CD4-positive, alpha-beta T cell (primary cell): Measurements from ENCODE around the gene ZBTB48. TPM values are rescaled to one million over a fixed set of nuclear protein-coding genes. Genes with fewer than 3 reads are reported as not detected.
"Not testable (repeated sequence)": the region's sequence is repeated elsewhere in the genome, so short reads cannot be mapped to it uniquely, and the experiment has no call there.

Experiments
- ATAC-seq: fragments of 200-7000 bp; cut with Tn5 transposase; one replicate; pipeline ENCODE4 v1.10.0; 2022; ENCODE audit warnings: mild to moderate bottlenecking; ENCODE audit not compliant: poor library complexity
- CTCF ChIA-PET: fragments of 350-600 bp; sonication (Branson Sonifier 250); formaldehyde crosslinking; loops from one replicate; lab custom pipeline; 2021; ENCODE audit warnings: antibody characterized with exemption, inconsistent platforms; lab: Charles Lee
- POLR2A ChIA-PET: fragments of 350-600 bp; sonication (Branson Sonifier 250); formaldehyde crosslinking; loops from one replicate; lab custom pipeline; 2021; ENCODE audit warnings: antibody characterized with exemption, inconsistent platforms; lab: Charles Lee
- DNase-seq, 14 experiments: peaks; one replicate each; pipeline ENCODE4 v3.0.0-alpha.2; 2013 to 2020; ENCODE audit warnings: mixed read lengths in 2 of 14
- H3K27ac ChIP-seq, 2 donors: one replicate each; pipeline versions ENCODE4 v1.5.1 to v1.7.0; 2013; ENCODE audit warnings: low read length in 2 of 2, low read depth in 1 of 2, mild to moderate bottlenecking in 1 of 2
- H3K27me3 ChIP-seq, 2 experiments: 1 replicate in 1 of 2; 2 replicates in 1 of 2; pipeline versions ENCODE4 v1.6.1 to v1.7.0; 2013; ENCODE audit warnings: low read length in 2 of 2, control low read depth in 1 of 2, mild to moderate bottlenecking in 1 of 2, moderate library complexity in 1 of 2; ENCODE audit not compliant: insufficient read depth in 2 of 2, control insufficient read depth in 1 of 2
- H3K36me3 ChIP-seq: one replicate; pipeline ENCODE4 v1.6.1; 2013; ENCODE audit warnings: low read length, control low read depth; ENCODE audit not compliant: insufficient read depth
- H3K4me1 ChIP-seq: one replicate; pipeline ENCODE4 v1.6.1; 2013; ENCODE audit warnings: low read length, control low read depth; ENCODE audit not compliant: insufficient read depth
- H3K4me3 ChIP-seq: one replicate; pipeline ENCODE4 v1.5.1; 2013; ENCODE audit warnings: mild to moderate bottlenecking, low read length, moderate library complexity
- H3K9me3 ChIP-seq, 2 experiments: 1 replicate in 1 of 2; 2 replicates in 1 of 2; pipeline versions ENCODE4 v1.6.1 to v1.7.0; 2013; ENCODE audit warnings: low read length in 2 of 2, mild to moderate bottlenecking in 2 of 2, control low read depth in 1 of 2, moderate library complexity in 1 of 2; ENCODE audit not compliant: control insufficient read depth in 1 of 2, insufficient read depth in 1 of 2
- H3K27ac Mint-ChIP-seq: one replicate; pipeline ENCODE4 v1.8.0; 2020; ENCODE audit warnings: mixed read lengths
- H3K27me3 Mint-ChIP-seq: one replicate; pipeline ENCODE4 v1.8.0; 2021; ENCODE audit warnings: mixed read lengths
- H3K36me3 Mint-ChIP-seq: one replicate; pipeline ENCODE4 v1.8.0; 2021; ENCODE audit warnings: low read depth, mixed read lengths
- H3K4me1 Mint-ChIP-seq: one replicate; pipeline ENCODE4 v1.8.0; 2021; ENCODE audit warnings: low read depth, mixed read lengths
- H3K4me3 Mint-ChIP-seq: one replicate; pipeline ENCODE4 v1.8.0; 2020; ENCODE audit warnings: mild to moderate bottlenecking, mixed read lengths
- H3K9me3 Mint-ChIP-seq: one replicate; pipeline ENCODE4 v1.8.0; 2020; ENCODE audit warnings: mixed read lengths
- intact Hi-C, 2 experiments: fragments of 100-400 bp; cut with DNase I in 1 of 2; cut with micrococcal nuclease in 1 of 2; formaldehyde crosslinking; loops; one replicate each; pipeline versions ENCODE4 v1.15.1 to v1.9.0; 2023 to 2025; cut with DNase I, micrococcal nuclease
- total RNA-seq, 174 experiments: library from RNA in 2 of 174; stranded (reverse) in 2 of 174; gene quantifications; one replicate each; pipeline ENCODE4 v1.2.3 and lab custom pipeline; 2021 to 2026
- TF ChIP-seq, protein P1 (sequence below): fragments of 200-600 bp; IDR thresholded peaks from one replicate; pipeline ENCODE4 v1.8.0; 2022; ENCODE audit warnings: antibody characterized with exemption, mild to moderate bottlenecking

ZBTB48 gene
- total RNA-seq, 2 experiments from 2014 or later: 31.4 to 31.7 TPM

DNA sequence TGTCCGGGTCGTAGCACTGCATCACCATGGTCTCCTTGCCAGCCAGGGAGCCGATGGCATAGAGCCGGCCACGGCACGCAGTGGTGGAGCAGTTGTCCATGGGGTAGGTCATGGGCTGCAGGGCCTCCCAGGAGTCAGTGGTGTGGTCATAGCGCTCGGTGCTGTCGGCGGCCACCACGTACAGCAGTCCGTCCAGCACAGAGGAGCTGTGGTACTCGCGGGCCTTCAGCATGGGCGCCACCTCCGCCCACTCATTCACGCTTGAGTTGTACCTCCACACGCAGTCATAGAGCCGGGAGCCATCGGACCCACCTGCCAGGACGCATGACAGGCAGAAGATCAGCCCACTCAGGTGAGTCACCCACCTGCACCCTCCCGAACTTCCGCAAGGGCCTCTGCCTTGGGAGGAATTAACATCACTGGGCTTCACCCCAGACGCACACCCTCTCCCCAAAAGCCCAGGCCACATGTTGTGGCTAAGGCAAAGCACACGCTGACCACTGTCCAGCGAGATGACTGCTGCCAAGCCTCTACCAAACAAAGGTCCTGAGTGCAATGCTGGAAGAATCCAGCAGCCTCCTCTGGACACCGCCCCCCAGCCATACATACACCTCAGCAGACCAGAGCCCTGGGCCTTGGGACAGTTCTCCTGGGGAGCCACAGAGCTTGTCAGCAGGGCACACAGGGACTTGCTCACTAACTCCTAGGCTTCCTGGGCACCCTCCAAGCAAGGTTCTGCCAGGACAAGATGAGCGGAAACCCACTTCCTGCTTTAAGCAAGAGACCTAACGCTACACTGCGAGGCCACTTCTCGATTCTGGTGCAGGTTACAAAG, 19.6 kb downstream of the ZBTB48 start:
- H3K9me3 Mint-ChIP-seq: no peaks in the 10 kb centered on the region
- no peaks in the 10 kb centered on the region for H3K9me3 ChIP-seq
- intact Hi-C loops: no loop called here
- peak; percentile 20 for ATAC-seq
- peak overlapping the region in 1 of 2 donors; percentile 56 for H3K27ac ChIP-seq
- peak overlapping the region; percentile 95 for H3K4me3 ChIP-seq
- peaks cover 74% of the 10 kb centered on the region for H3K4me1 ChIP-seq
- peaks cover 65% of the 10 kb centered on the region for H3K36me3 Mint-ChIP-seq
- peak overlapping the region; percentile 98 for H3K27ac Mint-ChIP-seq
- TF ChIP-seq, protein P1, sequence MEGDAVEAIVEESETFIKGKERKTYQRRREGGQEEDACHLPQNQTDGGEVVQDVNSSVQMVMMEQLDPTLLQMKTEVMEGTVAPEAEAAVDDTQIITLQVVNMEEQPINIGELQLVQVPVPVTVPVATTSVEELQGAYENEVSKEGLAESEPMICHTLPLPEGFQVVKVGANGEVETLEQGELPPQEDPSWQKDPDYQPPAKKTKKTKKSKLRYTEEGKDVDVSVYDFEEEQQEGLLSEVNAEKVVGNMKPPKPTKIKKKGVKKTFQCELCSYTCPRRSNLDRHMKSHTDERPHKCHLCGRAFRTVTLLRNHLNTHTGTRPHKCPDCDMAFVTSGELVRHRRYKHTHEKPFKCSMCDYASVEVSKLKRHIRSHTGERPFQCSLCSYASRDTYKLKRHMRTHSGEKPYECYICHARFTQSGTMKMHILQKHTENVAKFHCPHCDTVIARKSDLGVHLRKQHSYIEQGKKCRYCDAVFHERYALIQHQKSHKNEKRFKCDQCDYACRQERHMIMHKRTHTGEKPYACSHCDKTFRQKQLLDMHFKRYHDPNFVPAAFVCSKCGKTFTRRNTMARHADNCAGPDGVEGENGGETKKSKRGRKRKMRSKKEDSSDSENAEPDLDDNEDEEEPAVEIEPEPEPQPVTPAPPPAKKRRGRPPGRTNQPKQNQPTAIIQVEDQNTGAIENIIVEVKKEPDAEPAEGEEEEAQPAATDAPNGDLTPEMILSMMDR: no peak
- CTCF ChIA-PET: interaction anchor here (1.1 to 5.3 kb wide), 4 partner anchors 17 to 102 kb away, joined by 3 to 22 read pairs (median 4); partner anchors contain the start of genes DNAJC11, NOL9, TAS1R1 and ZBTB48
- peaks cover 45% of the 10 kb centered on the region for H3K36me3 ChIP-seq
- peak overlapping the region; percentile 100 for H3K4me3 Mint-ChIP-seq
- DNase-seq: peak in 12 of 14 experiments; percentile 38 to 77 (median 51)
- no peaks in the 10 kb centered on the region for H3K27me3 Mint-ChIP-seq
- no peaks in the 10 kb centered on the region for H3K27me3 ChIP-seq
- peaks cover 59% of the 10 kb centered on the region for H3K4me1 Mint-ChIP-seq
- POLR2A ChIA-PET: interaction anchor here (0.7 to 6.3 kb wide), 12 partner anchors 8 to 102 kb away, joined by 3 to 139 read pairs (median 10); partner anchors contain the start of genes DNAJC11, NOL9, PHF13 and TAS1R1

DNA sequence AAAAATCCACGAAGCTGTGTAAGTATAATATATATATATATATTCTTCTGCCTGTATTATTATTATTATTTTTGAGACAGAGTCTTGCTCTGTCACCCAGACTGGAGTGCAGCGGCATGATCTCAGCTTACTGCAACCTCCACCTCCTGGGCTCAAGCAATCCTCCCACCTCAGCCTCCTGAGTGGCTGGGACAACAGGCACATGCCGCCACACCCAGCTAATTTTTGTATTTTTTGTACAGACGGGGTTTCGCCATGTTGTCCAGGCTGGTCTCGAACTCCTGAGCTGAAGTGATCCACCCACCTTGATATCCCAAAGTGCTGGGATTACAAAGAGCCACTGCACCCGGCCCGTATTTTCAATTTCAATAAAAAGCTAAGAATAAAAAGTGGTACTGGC, 20.2 kb downstream of the ZBTB48 start:
- peak overlapping the region; percentile 98 for H3K27ac Mint-ChIP-seq
- peak overlapping the region; percentile 56 to 79 for H3K27ac ChIP-seq
- H3K27me3 Mint-ChIP-seq, ATAC-seq, H3K9me3 ChIP-seq, H3K27me3 ChIP-seq, DNase-seq, H3K9me3 Mint-ChIP-seq: not testable (repeated sequence)
- H3K4me3 ChIP-seq: peak overlapping the region; percentile 95
- ChIA-PET POLR2A (interaction anchor here (0.7 to 6.3 kb wide), 11 partner anchors 8 to 101 kb away, joined by 3 to 139 read pairs (median 12); partner anchors contain the start of genes DNAJC11, NOL9, PHF13 and TAS1R1), CTCF (interaction anchor here (1.1 to 5.3 kb wide), 4 partner anchors 16 to 102 kb away, joined by 3 to 22 read pairs (median 4); partner anchors contain the start of genes DNAJC11, NOL9, TAS1R1 and ZBTB48)
- H3K36me3 Mint-ChIP-seq: peaks cover 60% of the 10 kb centered on the region
- peaks cover 79% of the 10 kb centered on the region for H3K4me1 ChIP-seq
- peaks cover 40% of the 10 kb centered on the region for H3K36me3 ChIP-seq
- peak overlapping the region; percentile 100 for H3K4me3 Mint-ChIP-seq
- peaks cover 58% of the 10 kb centered on the region for H3K4me1 Mint-ChIP-seq
- intact Hi-C loops: loop anchor here in 1 of 2 experiments (5.0 to 10.0 kb wide), 2 partner anchors 42 to 45 kb away; partner anchors contain the start of genes NOL9 and TAS1R1

DNA sequence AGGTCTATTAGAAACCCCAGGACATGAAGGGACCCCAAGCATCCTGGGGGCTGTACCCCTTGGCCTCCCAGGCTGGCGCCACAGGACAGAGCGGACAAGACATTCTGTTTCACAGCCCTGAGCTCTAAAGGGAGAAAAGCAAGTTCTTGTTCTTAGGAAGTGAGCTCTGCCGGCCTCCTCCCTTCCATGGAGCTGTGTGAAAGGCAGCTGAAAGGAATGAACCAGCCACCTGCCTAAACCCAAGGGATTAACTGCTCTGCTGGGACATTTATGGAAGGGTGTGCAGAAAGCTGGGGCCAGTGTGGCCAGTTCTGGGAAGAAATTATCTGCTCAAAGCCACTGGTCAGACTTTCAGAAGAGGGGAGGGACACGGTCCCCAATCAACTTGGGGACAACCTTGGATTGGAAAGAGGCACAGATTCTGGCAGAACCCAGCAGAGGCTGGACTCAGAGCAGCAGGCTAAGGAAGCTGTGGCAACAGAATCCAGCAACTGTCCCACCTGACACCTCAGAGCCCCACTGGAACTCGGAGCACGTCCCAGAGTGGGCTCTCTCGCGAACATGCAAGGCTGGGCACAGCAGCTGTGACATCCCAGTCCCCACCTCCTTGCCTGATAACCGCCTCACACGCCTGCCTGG, 20.7 kb downstream of the ZBTB48 start:
- intact Hi-C loops: loop anchor here (1.0 to 10.0 kb wide), 3 partner anchors 20 to 46 kb away; partner anchors contain the start of genes NOL9 (in 1 of the 2) and TAS1R1 (in 1 of the 2)
- H3K27ac Mint-ChIP-seq: peak overlapping the region; percentile 98
- POLR2A ChIA-PET: interaction anchor here (0.8 to 6.3 kb wide), 10 partner anchors 9 to 100 kb away, joined by 3 to 139 read pairs (median 12); partner anchors contain the start of genes DNAJC11, NOL9, PHF13 and TAS1R1
- TF ChIP-seq, protein P1: no peak
- Histone ChIP-seq H3K27ac (peak overlapping the region; percentile 56 to 79), H3K36me3 (peaks cover 34% of the 10 kb centered on the region), H3K9me3 (no peaks in the 10 kb centered on the region), H3K4me1 (peaks cover 77% of the 10 kb centered on the region), H3K4me3 (peak overlapping the region; percentile 95), H3K27me3 (no peaks in the 10 kb centered on the region)
- CTCF ChIA-PET: interaction anchor here (1.1 to 5.3 kb wide), 4 partner anchors 16 to 101 kb away, joined by 3 to 22 read pairs (median 4); partner anchors contain the start of genes DNAJC11, NOL9, TAS1R1 and ZBTB48
- H3K36me3 Mint-ChIP-seq: peaks cover 55% of the 10 kb centered on the region
- ATAC-seq (no peak), DNase-seq (no peak)
- no peaks in the 10 kb centered on the region for H3K27me3 Mint-ChIP-seq
- H3K4me3 Mint-ChIP-seq: peak overlapping the region; percentile 100
- H3K4me1 Mint-ChIP-seq: peaks cover 54% of the 10 kb centered on the region
- no peaks in the 10 kb centered on the region for H3K9me3 Mint-ChIP-seq
